Ramos (cell line): ENCODE measurements around the gene ZNF221.

Experiments used
- in situ Hi-C: fragments of 300-500 bp; cut with MboI; formaldehyde crosslinking; loops from one replicate; pipeline ENCODE4 v1.14.3; 2022; ENCODE audit warnings: low sequenced_read_pairs; ENCODE audit not compliant: unreplicated experiment

The ZNF221 gene

DNA sequence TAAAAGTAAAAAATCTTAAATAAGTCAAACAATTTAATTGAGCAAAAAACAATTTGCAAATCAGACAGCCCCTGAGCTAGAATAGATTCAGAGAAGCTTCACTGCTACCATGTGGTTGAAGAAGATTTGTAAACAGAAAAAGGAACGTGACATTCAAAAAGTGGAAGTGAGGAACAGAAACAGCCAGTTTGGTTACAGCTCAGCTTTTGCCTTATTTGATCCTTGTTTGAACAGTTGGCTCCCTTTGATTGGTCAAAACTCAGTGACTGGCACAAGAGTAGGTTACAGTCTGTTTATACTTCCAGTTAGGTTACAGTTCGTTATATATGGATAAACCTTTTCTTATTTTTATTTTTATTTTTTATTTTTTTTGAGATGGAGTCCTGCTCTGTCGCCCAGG is 5.8 kb downstream of the ZNF221 start:
- in situ Hi-C loops = no loop called here

DNA sequence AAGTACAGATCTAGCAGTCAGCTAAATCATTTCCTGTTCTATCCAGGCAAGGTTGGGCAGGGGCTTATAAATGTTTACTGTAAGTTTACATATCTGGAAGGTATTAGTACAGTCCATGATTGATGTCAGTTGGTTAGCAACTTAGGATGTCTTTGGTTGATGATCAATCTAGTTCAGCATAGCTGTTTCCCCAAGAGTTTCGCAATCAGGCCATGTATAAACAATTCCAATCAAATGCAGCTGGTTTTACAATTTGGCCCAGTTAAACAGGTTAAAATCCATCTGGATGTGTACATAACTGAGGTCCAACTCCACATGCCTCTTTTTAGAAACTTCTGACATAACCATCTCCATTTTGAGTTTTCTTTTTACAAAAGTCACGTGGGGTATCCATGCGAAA is 6.9 kb downstream of the ZNF221 start:
- in situ Hi-C loops = no loop called here

DNA sequence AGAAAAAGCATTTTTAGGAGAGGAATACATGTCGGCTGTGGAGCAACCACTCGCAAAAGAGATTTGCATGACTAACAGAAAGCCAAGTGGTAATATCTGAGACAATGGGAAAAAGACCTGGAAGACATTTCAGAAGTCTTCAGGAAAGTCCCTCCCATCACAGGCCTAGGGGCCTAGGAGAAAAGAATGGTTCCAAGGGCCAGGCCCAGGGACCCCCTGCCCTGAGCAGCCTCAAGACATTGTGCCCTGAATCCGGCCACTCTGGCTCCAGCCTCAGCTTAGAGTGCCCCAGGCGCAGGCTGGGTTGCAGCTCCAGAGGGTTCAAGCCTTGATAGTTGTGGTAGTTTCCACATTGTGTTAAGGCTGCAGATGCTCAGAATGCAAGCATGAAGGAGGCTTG is 9.4 kb downstream of the ZNF221 start:
- in situ Hi-C loops = no loop called here

DNA sequence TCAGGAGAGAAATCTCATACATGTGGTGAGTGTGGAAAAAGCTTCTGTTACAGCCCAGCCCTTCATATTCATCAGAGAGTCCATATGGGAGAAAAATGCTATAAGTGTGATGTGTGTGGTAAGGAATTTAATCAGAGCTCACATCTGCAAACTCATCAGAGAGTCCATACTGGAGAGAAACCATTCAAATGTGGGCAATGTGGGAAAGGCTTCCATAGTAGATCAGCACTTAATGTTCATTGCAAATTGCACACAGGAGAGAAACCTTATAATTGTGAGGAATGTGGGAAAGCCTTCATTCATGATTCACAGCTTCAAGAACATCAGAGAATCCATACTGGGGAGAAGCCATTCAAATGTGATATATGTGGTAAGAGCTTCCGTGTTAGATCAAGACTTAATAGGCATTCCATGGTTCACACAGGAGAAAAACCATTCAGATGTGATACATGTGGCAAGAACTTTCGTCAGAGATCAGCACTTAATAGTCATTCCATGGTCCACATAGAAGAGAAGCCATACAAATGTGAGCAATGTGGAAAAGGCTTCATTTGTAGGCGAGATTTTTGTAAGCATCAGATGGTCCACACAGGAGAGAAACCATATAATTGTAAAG is 15.2 kb downstream of the ZNF221 start:
- in situ Hi-C loops = no loop called here

DNA sequence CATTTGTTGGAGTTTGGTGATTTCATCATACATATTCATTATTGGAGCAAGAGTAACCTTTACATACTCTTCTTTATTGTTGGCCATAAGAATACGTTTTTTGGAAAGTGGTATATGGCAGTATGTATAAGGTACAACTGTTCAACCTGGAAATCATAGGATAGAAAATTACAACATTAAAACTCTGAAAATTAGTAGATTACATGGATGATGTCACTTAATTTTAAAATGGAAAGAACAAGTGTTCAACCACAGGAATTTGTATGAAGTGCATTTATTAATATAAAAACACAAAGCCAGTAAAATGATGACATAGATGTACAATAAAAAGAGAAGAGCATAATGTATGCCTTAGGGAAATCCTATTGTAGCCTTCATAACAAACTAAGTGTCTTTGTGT is 25.7 kb downstream of the ZNF221 start:
- in situ Hi-C loops = no loop called here

DNA sequence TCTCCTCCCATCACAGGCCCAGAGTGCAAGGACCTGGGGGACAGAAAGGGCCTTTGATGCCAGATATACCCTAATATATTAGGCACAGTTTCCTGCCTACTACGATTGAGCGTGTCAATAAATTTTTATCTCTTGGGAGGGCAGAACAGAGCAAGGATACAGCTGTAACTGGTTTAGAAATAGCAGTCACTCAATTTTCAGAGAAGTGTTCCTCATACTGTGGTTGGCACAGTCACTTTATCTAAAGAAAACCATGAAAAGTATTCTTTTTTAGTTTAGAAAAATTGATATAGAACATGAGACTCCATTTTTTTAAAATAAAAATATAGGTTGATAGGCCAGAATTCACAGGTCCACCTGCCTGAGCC is 32.5 kb downstream of the ZNF221 start:
- in situ Hi-C loops = no loop called here

DNA sequence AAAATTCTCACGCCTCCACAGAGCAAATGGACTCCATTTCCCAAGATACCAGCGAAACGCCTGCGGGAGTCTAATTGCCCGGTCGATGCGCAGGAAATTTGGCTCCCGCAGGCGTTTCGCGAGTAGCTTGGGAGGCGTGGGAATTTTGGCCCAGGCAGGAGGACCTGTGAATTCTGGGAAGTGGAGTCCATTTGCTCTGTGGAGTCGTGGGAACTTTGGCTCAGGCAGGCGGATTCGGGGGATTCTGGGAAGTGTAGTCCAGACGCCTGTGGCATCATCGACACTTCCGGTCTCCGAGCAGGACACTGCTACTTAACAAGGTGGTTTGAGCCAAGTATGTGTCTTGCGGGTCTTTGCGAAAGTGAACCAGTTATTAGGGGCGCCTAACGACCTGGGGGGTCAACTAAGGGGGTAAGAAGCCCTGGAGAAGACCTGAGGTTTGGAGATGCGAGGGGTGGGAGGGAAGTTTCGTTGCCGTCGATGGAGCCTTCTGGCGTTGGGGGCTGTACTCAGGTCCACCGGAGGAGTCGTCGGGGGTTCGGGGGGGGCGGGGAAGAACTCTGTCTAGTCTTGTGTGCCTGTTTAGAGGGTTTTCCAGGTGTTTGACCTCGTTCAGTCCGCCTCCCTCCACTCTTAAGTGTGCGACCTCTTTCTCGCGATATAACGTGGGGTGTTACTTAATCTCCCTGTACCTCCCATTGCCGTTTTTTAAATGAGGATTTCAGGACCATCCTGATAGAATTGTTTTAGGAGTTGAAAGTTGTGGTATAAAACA is 33.1 kb downstream of the ZNF221 start, which contains the start of gene ZNF155:
ZNF155 (plus strand) TSS at position 277 of the 775 bp plus-strand sequence. CDS start 4,356 bp downstream, outside the sequence.
- in situ Hi-C loops = no loop called here

DNA sequence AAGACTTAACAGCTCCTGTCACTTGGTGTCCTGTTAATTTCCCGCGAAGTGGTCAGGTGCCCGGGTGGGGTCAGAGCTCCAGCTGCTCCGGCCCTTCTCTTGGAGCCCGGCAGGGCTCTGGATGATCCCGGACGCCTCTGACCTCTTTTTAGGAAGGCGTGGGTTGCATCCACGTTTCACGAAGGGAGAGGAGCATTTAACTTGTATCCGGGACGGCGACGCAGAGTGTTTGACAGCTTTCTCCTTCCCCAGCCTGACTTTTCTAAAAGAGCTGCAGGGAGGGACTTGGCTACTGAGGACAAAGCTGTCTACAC is 33.6 kb downstream of the ZNF221 start:
- in situ Hi-C loops = no loop called here

DNA sequence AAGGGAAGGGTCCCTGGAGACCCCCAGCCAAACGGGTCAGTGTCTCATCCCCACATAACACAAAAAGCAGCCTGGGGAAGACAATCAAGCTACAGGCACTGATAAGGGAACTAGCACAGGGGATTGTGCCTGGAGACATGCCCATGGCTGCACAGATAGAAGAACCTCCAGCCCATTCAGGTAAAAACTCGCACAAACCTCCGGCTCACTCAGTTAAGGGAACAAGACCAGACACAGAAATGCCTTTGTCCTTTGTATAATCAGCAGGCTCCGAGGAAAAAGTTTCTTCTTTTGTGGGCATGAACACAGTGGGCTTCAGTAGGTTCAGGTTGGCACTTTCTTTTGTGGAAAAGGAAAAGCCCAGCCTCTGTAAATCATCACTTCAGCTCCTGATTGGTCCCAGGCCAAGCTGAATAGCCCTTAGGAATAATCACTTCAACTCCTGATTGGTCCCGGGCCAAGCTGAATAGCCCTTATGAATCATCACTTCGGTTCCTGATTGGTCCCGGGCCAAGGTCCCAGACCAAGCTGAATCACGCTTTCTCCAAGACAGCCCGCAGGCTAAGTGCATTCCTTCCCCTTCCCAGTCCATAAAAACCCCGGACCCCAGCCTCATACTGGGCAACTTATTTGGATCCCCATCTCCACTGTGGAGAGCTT is 46.7 kb downstream of the ZNF221 start:
- in situ Hi-C loops = no loop called here

DNA sequence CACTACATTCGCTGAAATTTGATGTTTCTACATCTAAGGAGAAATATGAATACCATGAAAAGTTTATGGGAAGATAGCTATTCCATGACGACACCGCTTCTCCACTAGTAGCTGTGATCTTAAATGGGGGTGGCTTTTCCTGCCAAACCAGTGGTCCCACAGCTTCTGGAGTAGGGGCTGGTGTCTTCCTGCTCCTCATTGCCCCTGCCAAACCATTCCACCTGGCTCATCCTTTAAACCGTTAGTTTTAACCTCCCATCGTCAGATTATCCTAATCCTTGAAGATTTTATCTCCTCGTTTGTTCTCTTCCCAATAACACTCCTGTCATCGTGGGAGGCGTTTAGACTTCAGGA is 51.2 kb downstream of the ZNF221 start:
- in situ Hi-C loops = no loop called here

DNA sequence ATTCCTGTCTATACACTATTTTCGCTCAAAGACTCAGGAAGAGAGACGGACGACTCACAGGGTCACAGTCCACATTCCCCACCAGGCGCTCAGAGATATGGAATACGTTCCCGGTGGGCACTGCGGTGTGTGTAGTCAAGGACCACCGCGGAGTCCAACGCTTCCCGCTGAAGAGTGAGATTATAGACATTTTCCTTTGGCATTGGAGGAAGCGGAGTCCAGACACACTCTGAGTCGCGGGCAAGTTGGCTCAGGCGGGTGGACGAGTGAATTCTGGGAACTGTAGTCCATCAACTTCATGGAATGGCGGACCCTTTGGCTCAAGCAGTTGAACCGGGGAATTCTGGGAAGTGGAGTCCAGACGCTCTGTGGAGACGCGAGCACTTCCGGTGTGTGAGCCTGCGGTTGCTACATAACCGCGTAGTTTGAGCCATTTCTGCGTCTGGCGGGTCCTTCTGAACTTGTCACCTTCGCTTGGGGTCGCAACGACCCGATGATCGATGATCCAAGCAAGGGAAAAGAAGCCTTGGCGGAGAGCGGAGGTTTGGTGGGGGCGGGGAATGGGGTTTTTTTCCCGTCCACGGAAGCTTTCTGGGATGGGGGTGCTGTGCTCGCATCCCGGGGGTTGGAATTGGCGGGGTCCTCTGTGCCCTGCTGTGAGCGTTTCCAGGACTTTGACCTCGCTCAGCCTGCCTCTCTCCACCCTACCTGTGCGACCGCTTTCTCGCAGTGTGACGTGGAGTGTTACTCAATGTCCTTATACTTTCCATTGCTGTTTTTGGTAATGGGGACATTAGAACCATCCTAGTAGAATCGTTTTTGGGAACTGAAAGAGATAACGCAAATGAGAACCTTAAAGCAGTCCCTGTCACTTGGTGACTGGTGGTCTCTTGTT is 51.8 kb downstream of the ZNF221 start, which contains the start of gene ZNF230:
ZNF230 (plus strand) TSS at position 392 of the 895 bp plus-strand sequence. CDS start 4,122 bp downstream, outside the sequence.
- in situ Hi-C loops = no loop called here

DNA sequence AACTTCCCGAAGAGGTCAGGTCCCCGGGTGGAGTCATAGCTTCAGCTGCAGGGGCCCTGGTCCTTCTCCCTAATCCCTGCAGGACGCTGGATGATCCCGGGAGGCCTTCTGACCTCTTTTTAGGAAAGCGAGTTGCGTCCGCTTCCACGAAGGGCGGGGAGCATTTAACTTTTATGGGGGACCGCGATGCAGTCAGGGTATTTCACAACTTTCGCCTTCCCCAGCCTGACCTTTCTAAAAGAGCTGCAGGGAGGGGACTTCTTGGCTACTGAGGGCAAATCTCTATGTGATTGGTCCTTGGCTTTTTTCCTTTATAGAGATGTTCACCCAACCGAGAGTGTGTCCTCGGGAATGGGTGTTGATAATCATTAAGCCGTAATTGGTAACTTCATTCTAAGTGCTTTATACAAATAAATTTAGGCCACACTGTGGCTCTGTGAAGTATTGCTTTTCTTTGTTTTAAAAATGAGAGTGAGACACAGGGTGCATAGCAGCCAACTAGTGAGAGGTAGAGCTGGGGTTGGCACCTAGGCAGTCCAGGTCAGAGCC is 52.5 kb downstream of the ZNF221 start:
- in situ Hi-C loops = no loop called here

DNA sequence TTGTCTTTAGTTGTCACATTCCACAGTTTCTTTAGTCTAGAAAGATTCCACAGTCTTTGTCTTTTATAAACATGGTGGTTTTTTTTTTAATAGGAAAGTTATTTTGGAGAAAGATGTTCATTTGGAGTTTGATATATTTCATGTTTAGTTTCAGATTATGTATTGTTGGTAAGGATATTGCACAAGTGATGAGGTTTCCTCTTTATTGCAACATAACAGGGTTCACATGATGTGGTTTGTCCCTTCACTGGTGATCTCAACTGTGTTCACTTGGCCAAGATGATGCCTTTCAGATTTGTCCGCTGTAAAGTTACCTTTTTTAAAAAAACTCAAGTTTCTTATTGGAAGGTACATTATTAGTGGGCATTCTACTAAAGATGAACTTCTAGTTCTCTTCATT is 54.9 kb downstream of the ZNF221 start:
- in situ Hi-C loops = no loop called here

DNA sequence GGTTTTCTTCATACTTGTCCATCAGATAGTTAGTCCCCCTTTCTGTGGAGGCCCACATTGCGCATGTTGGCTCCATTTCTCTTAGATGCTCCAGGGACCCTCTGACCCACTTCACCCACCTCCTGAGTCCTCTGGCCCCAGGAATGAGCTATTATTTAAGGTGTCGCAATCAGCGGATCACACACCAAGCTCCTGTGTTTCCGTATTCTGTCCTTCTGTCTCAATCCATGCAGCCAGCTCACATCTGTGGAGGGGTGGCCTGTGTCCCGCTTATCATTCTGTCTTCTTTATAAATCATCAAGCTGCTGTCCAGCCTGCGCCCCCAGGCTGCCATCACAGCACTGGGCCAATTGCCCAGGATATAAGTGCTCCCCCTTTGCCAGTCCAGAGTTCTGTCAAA is 56.4 kb downstream of the ZNF221 start:
- in situ Hi-C loops = no loop called here

DNA sequence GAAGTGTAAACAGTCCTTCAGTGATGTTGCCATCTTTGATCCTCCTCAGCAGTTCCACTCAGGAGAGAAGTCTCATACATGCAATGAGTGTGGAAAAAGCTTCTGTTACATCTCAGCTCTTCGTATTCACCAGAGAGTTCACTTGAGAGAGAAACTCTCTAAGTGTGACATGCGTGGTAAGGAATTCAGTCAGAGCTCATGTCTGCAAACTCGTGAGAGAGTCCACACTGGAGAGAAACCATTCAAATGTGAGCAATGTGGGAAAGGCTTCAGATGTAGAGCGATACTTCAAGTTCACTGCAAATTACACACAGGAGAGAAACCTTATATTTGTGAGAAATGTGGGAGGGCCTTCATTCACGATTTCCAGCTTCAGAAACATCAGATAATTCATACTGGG is 59.4 kb downstream of the ZNF221 start:
- in situ Hi-C loops = no loop called here
